ENCODE data around the gene CRYGS.
"Not testable (repeated sequence)": the region's sequence is repeated elsewhere in the genome, so short reads cannot be mapped to it uniquely, and the experiment has no call there.

Gene CRYGS

DNA sequence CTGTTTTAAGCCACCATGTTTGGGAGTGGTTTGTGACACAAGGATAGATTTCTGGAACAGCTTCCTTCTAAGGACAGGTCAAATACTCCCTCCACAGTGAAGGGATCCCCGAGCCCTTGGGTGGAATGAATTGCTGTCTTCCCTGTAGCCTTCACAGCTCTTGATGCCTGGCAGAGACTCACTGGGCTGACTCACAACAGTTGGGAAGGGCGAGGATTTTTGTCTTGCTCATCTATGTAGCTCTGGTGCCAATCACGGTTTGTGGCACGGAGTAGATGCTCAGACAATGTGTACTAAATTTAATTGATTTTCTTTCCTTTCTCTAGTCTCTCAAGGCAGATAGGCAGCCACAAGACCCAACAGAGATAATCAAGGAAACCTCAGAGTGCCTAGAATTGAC is 27.0 kb downstream of the CRYGS start:
- no peak for DNase-seq

DNA sequence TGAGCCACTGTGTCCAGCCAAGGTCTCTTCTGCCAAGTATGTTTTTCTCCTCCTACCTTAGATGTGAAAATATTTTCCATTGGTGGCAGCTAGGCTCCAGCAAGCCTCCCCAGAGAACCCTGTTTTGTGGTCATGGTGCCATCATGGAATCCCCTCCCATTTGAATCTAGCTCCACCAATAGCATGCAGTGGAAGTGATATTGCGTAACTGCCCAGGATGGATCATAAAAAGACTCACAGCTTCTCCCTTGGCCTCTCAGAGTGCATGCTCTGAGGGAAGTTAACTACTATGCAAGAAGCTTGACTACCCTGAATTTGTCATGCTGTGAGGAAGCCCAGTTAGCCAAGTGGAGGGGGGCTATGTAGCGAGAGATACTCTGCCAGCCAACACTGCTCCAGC is 27.5 kb downstream of the CRYGS start:
- DNase-seq: no peak

DNA sequence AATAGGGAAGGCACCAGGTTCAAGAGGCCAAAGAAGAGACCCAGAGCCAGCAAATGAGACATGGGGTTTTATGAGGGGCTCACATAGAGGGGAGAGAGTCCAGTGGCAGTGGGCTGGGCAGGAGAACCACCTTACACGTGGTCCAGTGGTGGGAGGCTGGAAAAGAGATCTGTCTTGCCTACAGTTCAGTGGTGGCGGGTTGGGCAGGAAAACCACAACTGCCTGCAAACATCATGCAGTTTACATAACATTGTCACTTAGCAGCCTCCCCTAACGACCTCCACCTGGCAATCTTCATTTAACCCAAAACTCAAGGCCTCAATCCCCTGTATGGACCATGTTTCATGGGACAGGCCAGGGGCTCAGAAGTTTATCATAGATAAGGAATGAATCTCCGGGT is 29.1 kb downstream of the CRYGS start:
- no peak for DNase-seq

DNA sequence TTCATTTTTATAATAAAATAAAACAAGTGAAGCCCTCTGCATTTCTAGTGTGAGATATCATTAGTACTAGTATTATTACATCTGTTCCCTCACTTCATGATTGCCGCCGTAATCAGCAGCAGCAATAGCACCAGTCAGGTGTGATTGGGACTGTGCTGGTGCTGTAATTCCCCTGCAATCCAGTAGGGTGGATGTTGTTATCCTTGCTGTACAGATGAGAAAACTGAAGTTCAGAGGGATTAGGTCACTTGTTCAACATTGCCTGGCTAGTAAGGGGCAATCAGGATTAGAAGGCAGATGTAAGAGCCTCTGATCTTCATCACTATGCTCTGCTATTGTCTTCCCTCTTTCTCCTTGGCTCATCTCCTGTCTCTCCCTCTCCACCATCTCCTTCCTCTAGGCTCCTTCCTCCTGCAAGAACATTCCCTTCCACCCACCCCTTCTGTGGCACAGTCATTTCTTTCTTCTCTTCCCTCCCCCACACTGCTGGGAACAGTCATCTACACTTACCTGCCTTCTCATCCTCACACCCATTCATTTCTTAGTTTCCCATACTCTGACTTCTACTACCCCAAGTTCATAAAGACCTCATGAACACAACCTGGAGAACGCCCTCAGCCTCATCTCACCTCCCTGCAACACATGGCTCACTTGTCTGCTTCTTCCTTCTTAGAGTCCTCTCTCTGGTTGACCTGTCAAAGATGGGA is 29.7 kb downstream of the CRYGS start:
- DNase-seq: no peak

DNA sequence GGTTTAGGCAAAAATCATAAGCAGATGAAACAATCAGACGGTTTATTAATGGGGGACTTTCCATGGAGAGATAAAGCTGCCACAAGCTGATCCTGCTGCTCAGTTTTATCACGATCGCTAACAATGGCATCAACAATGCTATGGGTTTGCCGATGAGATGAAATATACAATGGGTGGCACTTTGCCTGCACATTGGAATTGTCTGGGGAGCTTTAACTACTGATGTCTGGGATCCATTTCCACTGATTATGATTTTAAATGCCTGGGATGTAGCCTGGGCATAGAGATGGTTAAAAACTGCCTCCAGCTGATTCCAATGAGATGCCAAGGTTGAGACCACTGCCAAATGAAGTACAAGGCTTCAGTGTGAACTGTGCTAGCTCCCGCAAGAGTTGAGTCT is 30.8 kb downstream of the CRYGS start:
- no peak for DNase-seq

DNA sequence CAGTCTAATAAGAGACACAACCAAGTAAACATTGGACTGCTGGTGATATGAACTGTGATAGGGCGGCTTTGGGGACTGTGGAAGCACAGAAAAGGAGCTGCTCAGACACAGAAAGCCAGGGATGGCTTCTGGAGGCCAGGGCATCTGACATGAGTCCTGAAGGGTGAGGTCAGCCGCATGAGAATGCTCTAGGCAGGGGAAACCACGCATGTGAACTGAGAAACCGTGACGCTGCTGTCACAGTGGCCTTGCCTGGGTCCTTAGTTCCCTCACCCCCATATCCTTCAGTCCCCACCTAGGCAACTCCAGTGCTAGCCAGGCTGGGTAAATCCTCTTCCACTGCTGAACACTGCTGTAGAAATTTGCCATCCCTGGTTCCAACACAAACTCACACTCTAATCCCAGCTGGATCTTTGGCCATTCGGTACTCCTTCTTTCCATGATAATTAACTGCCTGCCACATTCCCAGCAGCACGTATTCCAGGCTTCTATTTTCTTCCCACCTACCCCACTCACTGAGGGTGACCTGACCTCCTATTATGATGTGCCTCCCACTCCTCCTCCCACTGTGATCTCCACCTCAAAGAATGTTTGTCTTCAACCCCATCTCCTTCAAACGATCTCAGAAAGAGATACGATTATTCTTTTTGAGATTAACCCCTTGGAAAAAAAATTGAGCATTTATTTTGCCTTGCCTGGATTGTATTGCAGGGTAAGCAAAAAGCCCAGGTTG is 31.4 kb downstream of the CRYGS start:
- DNase-seq: no peak

DNA sequence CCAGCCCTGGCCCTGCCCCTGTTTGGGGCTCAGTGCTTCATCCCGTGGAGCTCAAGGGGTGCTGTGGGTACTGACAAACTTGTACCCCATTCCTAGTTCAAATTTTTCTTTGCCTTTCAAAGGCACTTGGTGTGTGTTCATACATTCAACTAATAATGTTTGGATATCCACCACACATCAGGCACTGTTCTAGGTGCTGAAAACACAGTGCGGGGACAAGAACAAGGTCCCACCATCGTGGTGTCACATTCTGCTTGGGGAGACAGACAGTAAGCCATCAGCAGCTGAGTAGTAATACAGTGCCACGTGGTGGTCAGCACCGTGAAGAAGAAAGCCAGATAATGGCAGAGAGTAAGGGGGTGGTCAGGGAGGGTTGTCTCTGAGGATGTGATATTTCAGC is 32.5 kb downstream of the CRYGS start:
- DNase-seq: no peak

DNA sequence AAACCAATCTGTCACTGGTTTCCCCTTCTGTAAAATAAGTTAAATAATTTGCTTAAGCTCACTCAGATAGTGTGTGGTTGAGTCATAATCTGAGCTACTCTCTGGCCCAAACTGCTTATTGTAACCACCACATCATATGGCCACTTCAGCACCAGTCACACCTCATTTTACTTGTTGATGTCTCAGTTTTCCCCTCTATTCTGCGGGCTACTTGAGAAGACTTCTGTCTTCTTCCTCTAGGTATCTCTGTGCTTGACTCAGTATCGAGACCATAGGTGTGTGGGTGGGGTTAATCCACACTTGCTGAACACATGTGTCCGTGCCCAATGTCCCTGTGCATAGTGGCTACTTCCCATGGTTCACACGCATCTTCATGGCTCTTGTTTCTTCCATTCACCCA is 32.9 kb downstream of the CRYGS start:
- DNase-seq: no peak

DNA sequence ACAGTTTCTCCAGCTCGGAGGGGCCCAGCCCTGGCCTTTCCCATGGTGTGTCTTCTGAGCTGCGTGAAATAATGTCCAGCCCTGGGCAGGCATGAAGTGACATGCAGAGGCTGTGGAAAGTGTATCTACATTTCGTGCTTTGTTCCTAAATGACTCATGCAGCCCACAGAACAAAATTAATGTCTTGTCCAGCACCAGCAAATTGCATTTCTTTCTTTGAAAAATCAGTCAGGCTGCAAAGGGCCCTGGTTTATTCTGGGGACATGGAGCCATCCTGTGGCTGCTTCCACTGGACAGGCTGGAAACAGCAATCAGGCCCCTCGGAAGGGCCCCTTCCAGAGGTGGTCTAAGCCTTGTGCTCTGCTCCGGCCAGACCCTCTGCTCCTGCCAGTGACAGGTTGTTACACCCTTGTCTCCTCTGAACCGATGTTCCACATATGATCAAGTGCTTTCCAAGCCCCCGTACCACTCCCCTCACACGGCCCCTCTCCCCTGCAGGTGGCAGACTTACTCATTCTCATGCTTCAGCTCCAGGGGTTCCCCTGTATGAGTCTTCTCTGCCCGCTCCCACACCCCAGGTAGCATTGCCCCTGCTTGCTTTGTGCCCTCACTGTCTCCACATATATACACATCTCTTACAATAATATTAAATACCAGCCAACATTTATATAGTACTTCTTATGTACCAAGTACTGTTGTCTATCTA is 33.7 kb downstream of the CRYGS start:
- DNase-seq: no peak

DNA sequence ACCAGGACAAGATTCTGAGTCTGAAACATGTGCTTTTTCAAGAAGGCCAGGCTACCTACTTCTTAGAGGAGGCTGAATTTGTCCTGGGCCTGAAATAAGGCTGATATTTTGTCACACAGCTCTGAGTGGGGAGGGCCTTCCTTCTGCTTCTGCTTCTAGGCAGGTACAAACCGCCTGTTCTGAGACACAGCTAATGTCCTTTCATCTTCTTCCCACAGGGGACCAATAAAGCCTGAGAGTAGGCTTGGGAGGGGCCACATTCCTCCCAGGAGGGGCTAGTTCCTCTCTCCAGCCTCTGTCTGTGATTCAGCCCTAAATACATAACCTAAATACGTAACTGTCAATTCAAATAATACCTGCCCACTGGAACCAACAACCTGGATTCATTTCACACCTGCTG is 34.8 kb downstream of the CRYGS start:
- peak; percentile 62 for DNase-seq

DNA sequence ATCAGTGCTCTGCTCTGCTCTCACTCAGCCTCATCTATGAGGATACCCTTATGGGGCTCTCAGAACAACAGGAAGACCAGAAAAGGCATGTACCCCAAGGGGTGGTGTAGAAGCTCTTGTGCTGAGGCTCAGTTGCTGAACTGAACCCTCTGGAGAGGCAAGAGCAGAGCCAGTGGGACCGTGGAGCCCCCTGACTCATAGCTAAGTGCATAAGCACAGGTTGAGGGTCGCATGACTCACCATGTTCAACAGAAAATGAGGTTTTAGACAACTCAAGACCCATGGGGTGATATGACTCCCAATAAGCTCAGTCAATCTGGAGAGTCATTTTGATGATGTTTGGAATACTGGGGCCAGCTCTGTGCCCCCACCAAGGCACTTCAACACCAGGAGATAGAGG is 37.3 kb downstream of the CRYGS start:
- DNase-seq: no peak

DNA sequence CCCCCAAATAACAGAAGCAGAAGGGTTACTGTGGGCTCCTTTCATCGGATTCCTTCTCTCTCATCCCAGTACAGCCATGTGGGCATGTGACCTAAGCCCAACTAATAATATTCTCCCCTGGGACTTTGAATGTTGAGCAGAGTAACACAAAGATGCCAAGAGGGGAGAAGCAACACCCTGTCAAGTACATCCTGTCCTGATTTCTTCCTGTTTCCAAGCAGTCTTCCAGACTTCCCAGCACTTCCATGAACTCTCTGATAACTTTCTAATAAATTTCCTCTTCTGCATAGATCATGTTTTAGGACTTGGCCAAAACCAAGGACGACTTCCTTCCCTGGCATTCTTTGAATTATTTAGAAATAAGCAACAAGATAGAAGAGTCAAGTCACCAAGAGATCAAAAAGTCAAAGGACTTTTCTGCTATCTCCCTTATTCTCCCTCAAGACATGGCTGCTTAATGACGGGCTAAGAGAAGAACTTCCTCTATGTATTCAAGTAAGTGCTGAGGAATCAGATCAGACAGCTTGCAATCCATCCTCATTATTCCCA is 37.9 kb downstream of the CRYGS start:
- no peak for DNase-seq

DNA sequence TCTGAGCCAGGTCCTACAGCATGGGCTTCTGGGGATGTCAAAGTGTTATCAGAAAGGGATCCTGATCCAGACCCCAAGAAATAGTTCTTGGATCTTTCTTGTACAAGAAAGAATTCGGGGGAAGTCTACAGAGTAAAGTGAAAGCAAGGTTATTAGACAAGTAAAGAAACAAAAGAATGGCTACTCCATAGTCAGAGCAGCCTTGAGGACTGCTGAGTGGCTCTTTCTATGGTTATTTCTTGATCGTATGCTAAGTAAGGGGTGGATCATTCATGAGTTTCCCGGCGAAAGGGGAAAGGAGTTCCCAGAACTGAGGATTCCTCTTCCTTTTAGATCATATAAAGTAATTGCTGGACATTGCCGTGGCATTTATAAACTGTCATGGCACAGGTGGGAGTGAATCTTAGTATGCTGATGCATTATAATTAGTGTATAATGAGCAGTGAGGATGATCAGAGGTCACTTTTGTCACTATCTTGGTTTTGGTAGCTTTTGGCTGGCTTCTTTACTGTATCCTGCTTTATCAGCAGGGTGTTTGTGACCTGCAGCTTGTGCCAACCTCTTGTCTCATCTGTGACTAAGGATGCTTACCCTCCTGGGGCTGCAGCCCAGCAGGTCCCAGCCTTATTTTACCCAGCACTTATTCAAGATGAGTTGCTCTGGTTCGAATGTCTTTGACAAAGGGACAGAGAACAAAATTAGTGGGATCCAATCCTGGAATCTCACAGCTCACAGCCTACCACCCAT is 41.0 kb downstream of the CRYGS start:
- DNase-seq: no peak

DNA sequence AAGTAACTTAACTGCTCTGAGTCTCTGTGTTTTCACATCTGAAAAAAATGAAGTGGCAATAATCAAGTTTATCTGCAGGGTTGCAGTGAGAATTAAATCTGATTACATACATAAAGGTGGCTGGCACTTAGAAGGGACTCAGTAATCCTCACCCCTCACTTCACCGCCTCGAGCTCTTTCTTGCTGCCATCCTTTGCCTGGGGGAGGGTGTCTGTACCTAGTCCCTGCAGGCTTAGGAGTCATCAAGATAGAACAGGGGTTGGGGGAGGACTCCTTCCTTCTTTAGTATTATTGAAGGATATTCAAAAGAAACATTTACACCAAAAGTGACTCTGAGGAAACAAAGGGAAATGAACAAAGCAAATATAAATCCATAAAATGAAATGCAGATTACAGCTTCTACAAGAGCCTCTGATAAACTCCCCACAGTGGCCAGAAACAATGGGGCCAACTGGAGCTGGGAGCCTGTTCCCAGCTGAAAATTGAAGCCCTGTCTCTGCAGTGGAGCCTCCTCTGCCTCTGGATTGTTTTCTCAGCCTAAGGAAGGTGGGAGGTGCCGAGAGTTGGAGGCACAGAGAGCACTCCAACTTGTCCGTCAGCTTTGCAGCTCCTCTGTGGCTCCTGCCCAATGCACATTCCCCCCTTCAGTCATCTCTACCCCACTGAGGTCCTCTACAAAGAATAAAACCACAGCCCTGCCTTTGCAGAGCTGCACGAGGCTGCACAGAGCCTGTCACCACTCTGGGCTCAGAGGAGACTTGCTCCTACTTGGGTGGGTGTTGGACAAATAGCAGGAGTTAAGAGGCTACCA is 41.8 kb downstream of the CRYGS start:
- DNase-seq: peak; percentile 38

DNA sequence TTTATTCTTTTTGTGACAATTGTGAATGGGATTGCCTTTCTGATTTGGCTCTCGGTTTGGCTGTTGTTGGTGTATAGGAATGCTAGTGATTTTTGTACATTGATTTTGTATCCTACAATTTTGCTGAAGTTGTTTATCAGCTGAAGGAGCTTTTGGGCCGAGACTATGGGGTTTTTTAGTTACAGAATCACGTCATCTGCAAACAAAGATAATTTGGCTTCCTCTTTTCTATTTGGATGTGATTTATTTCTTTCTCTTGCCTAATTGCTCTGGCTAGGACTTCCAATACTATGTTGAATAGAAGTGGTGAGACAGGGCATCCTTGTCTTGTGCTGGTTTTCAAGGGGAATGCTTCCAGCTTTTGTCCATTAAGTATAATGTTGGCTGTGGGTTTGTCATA is 44.2 kb downstream of the CRYGS start:
- not testable (repeated sequence) for DNase-seq

DNA sequence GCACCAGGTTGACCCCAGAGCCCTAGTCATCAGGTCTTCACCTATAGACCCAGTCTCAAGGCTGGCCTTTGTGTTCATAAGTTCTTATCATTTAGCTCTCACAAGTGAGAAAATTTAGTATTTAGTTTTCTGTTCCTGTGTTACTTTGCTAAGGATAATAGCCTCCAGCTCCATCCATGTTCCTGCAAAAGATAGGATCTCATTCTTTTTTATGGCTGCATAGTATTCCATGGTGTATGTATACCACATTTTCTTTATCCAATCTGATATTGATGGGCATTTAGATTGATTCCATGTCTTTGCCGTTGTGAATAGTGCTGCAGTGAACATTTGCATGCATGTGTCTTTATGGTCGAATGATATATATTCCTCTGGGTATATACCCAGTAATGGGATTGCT is 46.2 kb downstream of the CRYGS start:
- DNase-seq: not testable (repeated sequence)

DNA sequence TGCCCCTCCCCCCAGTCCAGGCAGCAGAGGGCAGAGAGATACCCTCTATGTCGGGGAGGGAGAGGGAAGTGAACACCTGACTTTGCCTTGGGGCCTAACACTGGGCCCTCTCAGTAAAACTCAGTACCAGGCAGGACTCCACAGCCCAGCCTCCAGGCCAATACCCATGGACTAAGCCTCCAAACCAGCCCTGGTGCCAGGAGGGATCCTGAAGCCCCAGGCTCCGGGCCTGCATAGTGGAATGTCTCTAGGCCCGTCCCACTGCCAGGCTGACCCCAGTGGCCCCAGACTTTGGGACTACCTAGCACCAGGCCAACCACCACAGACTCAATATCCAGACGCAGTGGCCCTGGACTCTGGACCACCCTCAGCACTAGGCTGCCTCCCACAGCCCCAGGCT is 46.6 kb downstream of the CRYGS start:
- no peak for DNase-seq

DNA sequence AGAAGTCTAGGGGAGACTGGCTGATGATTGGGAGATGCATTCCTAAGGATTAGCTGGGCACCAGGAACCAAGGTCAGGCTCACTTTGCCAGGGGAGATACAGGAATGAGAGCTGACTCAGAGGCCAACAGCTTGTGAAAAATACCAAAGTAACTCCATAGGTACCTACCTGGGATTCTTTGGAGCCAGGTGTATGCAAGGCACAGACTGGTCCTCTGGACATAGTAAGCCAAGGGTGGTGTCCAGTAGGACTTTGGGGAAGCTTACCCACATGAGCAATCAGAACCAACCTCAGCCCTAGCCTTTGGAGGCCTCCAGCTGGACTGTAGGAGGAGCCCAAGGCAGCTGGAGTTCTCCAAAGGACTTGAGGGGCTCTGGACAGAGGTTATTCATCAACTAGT is 47.5 kb downstream of the CRYGS start:
- no peak for DNase-seq

DNA sequence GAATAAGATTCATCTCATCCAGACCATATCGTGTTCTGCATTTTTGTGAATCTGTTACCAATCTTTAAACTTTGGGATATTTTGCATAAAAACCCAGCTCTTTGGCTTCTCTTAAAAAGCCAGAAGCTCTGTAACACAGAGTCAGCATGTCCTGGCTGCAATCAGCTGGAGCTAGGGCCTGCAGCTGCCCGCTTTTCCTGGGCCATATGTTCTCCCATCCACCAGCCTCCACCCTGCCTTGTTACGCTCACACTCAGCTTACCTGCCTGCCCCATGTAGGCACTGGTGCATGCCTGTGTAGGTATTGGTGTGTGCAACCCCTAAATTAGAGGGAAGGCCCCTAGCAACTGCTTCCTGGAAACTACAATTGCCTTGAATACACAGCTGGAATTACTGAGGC is 48.2 kb downstream of the CRYGS start:
- no peak for DNase-seq

DNA sequence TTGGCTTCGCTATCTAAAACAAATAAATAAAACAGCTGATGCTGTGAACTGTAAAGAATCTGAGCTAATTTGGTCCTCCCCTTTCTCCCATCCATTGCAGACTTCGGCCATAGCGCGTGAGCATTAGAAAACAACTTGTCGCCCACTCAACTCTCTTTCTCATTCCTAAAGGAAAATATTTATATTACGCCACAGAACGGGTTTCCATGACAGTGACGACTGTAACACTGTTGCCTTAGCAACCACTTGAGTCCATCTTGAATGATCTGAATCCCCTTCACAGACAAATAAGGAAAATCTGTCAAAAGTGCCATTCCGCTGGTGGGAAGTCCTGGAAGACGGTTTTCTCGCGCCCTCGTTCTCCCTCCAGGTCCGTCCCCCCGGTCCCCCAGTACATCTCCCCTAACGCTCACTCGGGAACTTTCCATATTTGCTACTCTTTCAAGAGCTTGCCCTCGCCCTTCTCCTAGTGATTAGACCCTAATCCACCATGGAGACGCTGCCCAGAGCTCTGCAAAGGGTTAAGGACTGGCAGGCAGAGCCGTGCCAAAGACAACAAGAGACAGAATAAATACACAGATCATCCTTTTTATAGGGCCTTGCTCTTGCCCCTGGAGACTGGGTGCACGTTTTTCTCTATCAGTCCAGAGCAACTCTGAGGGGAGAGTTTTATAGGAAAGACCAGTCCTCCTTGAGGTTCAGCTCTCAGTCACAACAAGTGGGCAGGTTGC is 50.5 kb downstream of the CRYGS start:
- DNase-seq: no peak

DNA sequence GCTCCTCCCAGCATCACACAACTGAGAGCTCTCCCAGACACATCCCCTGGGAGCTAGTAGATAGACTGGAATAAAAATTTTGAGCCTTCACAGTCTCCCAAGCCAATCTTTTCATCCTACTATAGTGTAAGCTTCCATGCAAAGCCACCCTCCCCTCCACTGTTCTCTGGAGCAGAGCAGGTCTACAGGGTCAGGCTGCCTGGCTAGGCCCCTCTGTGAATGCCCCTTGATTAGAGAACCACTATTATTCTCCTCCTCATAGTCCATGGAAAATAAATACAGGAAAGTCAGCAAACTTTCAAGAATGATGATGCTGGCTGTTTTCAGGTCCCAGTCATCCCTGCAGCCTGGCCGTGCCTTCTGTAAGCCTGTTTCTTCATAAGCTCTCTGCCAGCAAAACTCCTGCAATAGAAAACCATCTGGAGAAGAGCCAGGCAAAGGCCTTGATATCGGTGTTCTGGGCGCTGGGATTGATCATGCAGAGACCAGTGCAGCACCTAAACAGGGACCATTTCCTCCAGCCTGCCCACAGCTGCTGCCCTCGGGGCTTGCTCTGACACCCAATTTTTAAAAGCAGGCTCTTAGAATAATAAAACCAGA is 51.7 kb downstream of the CRYGS start:
- DNase-seq: no peak
